Loucy (cell line): Measurements from ENCODE around the gene CACNB2.

Experiments used
- CTCF ChIP-seq: fragments of 200-600 bp; sonication (generic); conservative IDR thresholded peaks from 2 replicates; pipeline ENCODE4 v1.5.1; 2014; ENCODE audit warnings: mild to moderate bottlenecking, antibody characterized with exemption, low read length
- EZH2phosphoT487 ChIP-seq: fragments of 200-600 bp; IDR thresholded peaks from 2 replicates; pipeline ENCODE4 v1.6.1; 2018; ENCODE audit warnings: antibody characterized with exemption, mild to moderate bottlenecking, moderate library complexity, borderline replicate concordance

- no peak for TF ChIP-seq CTCF
- no peak for TF ChIP-seq EZH2phosphoT487
These were observed 225.0 kb downstream of the CACNB2 start for GRCh38 chr10:18364987-18365775.
